NK-92 (cell line): Measurements from ENCODE around the gene ZNF8.
"Not testable (repeated sequence)": the region's sequence is repeated elsewhere in the genome, so short reads cannot be mapped to it uniquely, and the experiment has no call there.

Experiments used
- DNase-seq: peaks from one replicate; lab custom pipeline; 2025; ENCODE audit not compliant: unreplicated experiment; lab: John Stamatoyannopoulos, UW

ZNF8 gene

GRCh38 chr19:58334691-58335249 is 56.0 kb downstream of the ZNF8 start:
- DNase-seq, result no peak

DNA sequence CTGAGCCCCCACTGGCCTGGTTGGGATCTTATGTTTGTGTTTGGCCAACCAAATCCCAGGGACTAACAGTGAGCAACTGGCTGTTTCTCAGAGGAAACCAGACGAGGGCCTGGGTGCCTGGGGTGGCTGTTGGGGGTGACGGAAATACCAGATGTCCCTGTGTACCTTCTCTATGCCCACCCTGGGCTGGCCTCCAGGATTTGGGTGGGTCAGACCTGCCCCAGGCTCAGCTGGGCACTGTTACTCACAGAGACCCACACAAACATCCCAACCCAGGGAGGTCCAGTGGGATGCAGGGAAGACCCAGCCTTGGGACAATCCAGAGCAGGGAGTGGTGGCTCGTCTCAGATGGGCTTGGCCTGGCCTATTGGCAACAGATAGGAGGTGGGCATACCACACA is 56.9 kb downstream of the ZNF8 start:
- no peak for DNase-seq

DNA sequence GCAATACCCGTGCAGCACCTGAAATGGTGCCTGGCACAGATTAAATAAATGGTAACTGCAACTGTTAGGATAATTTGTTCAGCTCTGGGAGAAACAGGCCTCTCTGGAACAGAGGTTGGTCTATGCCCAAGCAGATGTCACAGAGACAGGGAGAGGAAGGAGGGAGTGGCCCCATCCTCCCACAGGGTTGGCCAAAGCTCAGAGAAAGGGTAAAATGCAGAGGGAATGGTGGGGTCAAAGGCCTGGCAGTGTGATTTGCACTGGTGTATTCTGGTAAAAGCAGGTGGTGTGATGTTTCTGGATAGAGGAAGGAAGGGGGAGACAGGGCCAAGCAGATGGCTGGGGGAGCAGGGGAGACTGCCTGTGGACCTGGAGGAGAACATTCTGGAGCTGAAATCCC is 57.5 kb downstream of the ZNF8 start:
- DNase-seq, result no peak

- no peak for DNase-seq
Observed at GRCh38 chr19:58336820-58337219, 58.1 kb downstream of the ZNF8 start.

DNA sequence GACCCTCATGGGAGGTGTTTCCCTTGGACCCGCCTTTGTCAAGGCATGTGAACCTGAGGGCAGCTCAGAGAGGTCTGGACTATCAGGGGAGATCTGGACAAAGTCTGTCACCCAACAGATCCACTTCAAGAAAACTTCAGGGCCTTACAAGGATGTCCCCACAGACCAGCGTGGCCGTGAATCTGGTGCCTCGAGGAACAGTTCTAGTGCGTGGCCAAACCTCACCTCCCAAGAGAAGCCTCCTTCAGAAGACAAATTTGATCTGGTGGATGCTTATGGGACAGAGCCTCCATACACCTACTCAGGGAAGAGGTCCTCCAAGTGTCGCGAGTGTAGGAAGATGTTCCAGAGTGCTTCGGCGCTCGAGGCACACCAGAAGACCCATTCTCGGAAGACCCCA is 59.6 kb downstream of the ZNF8 start:
- no peak for DNase-seq

DNA sequence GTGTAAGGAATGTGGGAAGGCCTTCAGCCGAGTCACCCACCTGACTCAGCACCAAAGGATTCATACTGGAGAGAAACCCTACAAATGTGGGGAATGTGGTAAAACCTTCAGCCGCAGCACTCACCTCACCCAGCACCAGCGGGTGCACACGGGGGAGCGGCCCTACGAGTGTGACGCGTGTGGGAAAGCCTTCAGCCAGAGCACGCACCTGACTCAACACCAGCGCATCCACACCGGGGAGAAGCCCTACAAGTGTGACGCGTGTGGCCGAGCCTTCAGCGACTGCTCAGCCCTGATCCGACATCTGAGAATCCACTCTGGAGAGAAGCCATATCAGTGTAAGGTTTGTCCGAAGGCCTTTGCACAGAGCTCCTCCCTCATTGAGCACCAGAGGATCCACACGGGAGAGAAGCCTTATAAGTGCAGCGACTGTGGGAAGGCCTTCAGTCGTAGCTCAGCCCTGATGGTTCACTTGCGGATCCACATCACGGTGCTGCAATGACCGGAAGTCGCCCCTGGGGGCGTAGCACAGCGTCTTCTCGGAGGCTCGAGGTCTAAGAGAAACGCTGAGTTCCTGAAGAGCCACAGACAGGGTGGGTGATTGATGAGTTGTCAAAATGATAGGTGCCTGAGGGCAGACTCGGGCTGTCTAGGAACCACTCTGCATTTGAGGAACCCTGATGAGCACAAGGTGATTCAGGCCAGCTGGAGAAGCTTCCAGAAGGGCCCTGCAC is 60.2 kb downstream of the ZNF8 start:
- no peak for DNase-seq

DNA sequence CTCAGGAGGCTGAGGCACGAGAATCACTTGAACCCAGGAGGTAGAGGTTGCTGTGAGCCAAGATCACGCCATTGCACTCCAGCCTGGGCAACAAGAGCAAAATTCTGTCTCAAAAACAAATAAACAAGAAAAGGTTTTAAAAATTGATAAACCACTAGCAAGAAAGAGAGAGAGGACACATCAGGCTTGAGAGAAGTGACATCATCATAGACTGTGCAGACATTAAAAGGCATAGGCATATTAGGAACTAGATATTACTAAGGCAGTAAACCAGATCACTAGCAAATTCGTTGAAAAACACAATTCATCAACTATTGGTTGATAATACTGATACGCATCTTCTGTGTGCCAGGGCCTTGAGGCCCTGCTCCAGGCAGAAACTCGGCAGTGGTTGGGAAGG is 66.8 kb downstream of the ZNF8 start:
- DNase-seq, result no peak

DNA sequence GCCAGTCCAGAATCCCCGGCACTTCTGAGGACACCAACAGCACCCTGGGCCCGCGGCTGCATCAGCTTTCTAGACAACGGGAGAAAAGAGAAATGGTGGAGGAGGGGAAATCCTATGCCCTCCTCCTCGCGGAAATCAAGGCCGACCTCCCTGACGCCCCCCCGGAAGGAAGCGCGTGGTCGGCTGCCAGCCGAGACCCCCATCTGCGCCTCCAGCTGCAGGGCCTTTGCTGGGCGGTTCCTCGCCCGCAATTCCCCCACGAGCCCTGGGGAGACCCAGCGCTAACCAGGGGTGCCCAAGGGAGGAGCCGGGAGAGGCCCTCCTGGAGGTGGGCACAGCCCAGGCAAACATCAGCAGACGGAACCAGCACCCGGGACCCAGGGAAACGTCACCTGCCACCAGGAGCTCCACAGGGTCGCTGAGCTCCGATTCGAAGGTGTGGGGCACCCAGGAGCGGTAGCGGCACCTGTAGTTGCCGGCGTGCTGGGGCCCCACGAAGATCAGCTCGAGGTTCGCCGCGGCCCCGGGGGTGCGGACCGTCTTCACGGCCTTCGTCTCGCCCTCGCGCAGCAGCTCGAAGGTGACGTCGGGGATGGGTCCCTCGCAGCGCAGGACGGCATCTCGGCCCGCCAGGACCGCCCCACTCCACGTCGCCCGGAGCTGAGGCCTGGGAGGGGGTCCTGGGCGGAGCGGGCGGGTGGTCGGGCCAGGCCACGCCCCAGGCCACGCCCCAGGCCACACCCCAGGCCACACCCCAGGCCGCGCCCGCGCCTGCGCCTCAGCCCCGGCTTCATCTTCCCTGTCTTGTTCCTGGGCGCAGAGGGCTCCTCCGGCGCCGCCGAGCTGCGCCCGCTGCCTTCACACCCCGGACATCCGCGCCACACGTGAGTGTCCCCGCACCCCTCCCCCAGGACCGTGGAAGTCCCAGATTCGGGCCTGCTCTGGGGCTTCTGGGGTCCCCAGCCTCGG is 68.5 kb downstream of the ZNF8 start:
- no peak for DNase-seq

DNA sequence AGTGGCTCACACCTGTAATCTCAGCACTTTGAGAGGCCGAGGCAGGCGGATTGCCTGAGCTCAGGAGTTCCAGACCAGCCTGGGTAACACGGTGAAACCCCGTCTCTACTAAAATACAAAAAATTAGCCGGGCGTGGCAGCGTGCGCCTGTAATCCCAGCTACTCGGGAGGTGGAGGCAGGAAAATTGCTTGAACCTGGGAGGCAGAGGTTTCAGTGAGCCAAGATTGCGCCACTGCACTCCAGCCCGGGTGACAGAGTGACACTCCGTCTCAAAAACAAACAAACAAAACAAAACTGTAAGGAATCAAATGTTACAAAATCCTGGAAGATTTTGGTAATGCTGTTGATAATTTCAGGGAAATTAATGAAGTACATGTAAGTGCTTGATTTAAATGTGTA is 69.3 kb downstream of the ZNF8 start:
- not testable (repeated sequence) for DNase-seq

DNA sequence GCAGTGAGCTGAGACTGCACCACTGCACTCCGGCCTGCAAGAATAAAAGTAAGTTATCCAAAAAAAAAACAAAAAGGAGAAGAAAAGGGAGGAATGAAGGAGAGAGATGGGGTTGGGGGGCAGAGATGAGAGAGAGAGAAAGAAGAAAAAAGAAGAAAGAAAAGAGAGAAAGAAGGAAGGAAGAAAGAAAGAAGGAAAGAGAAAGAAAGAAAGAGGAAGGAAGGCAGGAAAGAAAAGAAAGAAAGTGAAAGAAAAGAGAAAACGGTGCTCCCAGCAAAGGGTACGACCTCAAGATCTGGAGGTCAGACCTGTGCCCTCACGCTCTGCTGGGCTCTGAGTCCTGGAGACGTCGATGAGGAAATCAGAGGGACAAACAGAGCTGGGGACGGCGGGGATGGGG is 70.8 kb downstream of the ZNF8 start:
- no peak for DNase-seq

DNA sequence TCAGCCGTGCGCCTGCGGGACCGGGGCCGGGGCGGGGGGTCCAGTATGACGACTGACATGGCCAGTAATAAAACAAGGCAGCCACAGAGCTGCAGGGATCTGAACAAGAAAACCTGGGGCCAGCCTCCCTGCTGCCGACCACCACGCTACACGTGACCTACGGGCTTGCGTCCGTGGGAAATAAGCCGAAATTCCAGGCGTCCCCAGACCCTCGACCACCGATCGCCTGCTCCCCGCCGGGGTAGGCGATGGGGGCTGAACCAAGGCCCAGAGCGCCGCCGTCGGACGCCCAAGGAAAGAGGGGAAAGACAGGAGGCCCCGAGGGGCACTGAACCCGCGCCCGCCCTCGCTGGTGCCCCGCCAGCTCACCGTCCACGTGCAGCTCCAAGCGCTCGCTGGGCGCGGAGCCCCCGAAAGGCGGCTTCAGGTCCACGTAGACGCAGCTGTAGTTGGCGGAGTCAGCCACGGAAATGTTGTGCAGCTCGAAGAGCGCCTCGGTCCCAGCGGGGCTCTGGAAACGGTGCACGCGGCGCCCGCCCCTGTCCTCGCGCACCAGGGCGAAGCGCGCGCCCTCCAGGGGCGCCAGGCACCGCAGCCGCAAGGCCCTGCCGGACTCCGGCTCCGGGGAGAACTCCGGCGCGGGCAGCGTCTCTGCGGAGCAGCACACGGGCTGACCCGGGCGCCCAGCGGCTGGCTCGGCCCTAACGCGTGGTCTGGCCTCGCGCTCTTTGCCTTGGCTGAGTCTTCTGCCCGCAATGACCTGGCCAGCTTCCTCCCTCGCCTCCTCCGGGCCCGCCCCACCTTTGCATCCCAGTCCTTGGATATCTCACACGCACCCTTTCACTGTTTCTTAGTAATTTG is 71.5 kb downstream of the ZNF8 start:
- no peak for DNase-seq

GRCh38 chr19:58350871-58351557 is 72.3 kb downstream of the ZNF8 start:
- no peak for DNase-seq

GRCh38 chr19:58351558-58351878 is 72.8 kb downstream of the ZNF8 start:
- DNase-seq, result no peak

GRCh38 chr19:58351990-58352755 is 73.4 kb downstream of the ZNF8 start:
- DNase-seq, result no peak
